ENCODE data around the gene RNASEH1.
A peak's percentile ranks its signal among the peaks of the same experiment; 100 is the strongest.

RNASEH1 gene

GRCh38 chr2:3547915-3548314 is 10.2 kb downstream of the RNASEH1 start:
- DNase-seq = no peak

GRCh38 chr2:3545788-3546478 is 12.2 kb downstream of the RNASEH1 start:
- DNase-seq = no peak

- DNase-seq = no peak
Measured at GRCh38 chr2:3543023-3543683, 15.0 kb downstream of the RNASEH1 start.

- no peak for DNase-seq
Measured at GRCh38 chr2:3542107-3542506, 16.0 kb downstream of the RNASEH1 start.

GRCh38 chr2:3539836-3540235 is 18.3 kb downstream of the RNASEH1 start:
- DNase-seq = no peak

- DNase-seq = peak; percentile 42
Measured at GRCh38 chr2:3536682-3537632, 21.2 kb downstream of the RNASEH1 start.

GRCh38 chr2:3535794-3536681 is 22.1 kb downstream of the RNASEH1 start:
- peak; percentile 83 for DNase-seq

- DNase-seq = no peak
Measured at GRCh38 chr2:3535467-3535793, 22.7 kb downstream of the RNASEH1 start.

- DNase-seq = no peak
Measured at GRCh38 chr2:3534251-3534814, 23.8 kb downstream of the RNASEH1 start.

- no peak for DNase-seq
Measured at GRCh38 chr2:3533836-3534235, 24.3 kb downstream of the RNASEH1 start.

GRCh38 chr2:3532941-3533340 is 25.2 kb downstream of the RNASEH1 start:
- DNase-seq = no peak

- DNase-seq = no peak
Measured at GRCh38 chr2:3529316-3530025, 28.7 kb downstream of the RNASEH1 start.

- DNase-seq = no peak
Measured at GRCh38 chr2:3527886-3528785, 30.0 kb downstream of the RNASEH1 start.

- no peak for DNase-seq
Measured at GRCh38 chr2:3526871-3527270, 31.3 kb downstream of the RNASEH1 start.

GRCh38 chr2:3523551-3524041 is 34.5 kb downstream of the RNASEH1 start:
- DNase-seq = no peak

GRCh38 chr2:3522961-3523421 is 35.1 kb downstream of the RNASEH1 start:
- DNase-seq = no peak

GRCh38 chr2:3520591-3520990 is 37.5 kb downstream of the RNASEH1 start:
- DNase-seq = no peak

GRCh38 chr2:3519255-3520205 is 38.6 kb downstream of the RNASEH1 start, which contains the start of gene ADI1:
TSS of gene ADI1 (minus strand) at chr2:3519531. CDS start at chr2:3519487, 44 bp downstream.
- peak; percentile 89 for DNase-seq

All from right hindlimb (tissue), 1 donor.